PC-3 (cell line): Measurements from ENCODE around the gene CFD. TPM values are rescaled to one million over a fixed set of nuclear protein-coding genes. Genes with fewer than 3 reads are reported as not detected.

Source experiments
- ATAC-seq: fragments of 200-7000 bp; cut with Tn5 transposase; 2 replicates; pipeline ENCODE4 v1.9.1; 2020; ENCODE audit warnings: mild to moderate bottlenecking, moderate library complexity
- BruUV-seq: library from RNA; stranded (reverse); fragments of 400-500 nt; replicated peaks from 2 replicates; lab custom pipeline; 2021; lab: Mats Ljungman, UMichigan
- CTCF ChIA-PET: fragments of 300-600 bp; sonication (Branson Sonifier 250); formaldehyde crosslinking; loops from one replicate; lab custom pipeline; 2022; ENCODE audit warnings: antibody characterized with exemption; lab: Charles Lee
- POLR2A ChIA-PET: fragments of 300-600 bp; sonication (Branson Sonifier 250); formaldehyde crosslinking; loops from one replicate; lab custom pipeline; 2022; ENCODE audit warnings: antibody characterized with exemption; ENCODE audit not compliant: unreplicated experiment; lab: Charles Lee
- DNase-seq: peaks from one replicate; pipeline ENCODE4 v3.0.0-alpha.2; 2015
- H2AFZ ChIP-seq: fragments of 300-600 bp; sonication (generic); 2 replicates; pipeline ENCODE4 v1.6.0; 2016; ENCODE audit warnings: antibody characterized with exemption, low read length
- H3F3A ChIP-seq: fragments of 300-600 bp; sonication (generic); one replicate; pipeline ENCODE4 v1.6.0; 2017; ENCODE audit warnings: antibody characterized with exemption, low read length, control low read depth, mild to moderate bottlenecking; ENCODE audit not compliant: unreplicated experiment
- H3K27ac ChIP-seq: fragments of 300-600 bp; sonication (generic); 2 replicates; pipeline ENCODE4 v1.5.1; 2016; ENCODE audit warnings: mild to moderate bottlenecking, low read length
- H3K27me3 ChIP-seq: fragments of 300-600 bp; sonication (generic); 2 replicates; pipeline ENCODE4 v1.6.1; 2016; ENCODE audit warnings: low read length, mixed read lengths
- H3K36me3 ChIP-seq: fragments of 300-600 bp; sonication (generic); 2 replicates; pipeline ENCODE4 v1.6.1; 2016; ENCODE audit warnings: low read depth, mixed run types, low read length, mixed read lengths
- H3K4me1 ChIP-seq: fragments of 300-600 bp; sonication (generic); 2 replicates; pipeline ENCODE4 v1.5.1; 2016; ENCODE audit warnings: low read length; ENCODE audit not compliant: insufficient read depth
- H3K4me2 ChIP-seq: fragments of 300-600 bp; sonication (generic); 2 replicates; pipeline ENCODE4 v1.6.0; 2016; ENCODE audit warnings: low read length
- H3K4me3 ChIP-seq: fragments of 300-600 bp; sonication (generic); 2 replicates; pipeline ENCODE4 v1.5.1; 2016; ENCODE audit warnings: mild to moderate bottlenecking, low read length, mixed read lengths
- H3K79me2 ChIP-seq: fragments of 300-600 bp; sonication (generic); 2 replicates; pipeline ENCODE4 v1.6.1; 2017; ENCODE audit warnings: low read length, mixed read lengths
- H3K9ac ChIP-seq: fragments of 300-600 bp; sonication (generic); 2 replicates; pipeline ENCODE4 v1.6.0; 2016; ENCODE audit warnings: mild to moderate bottlenecking, low read length
- H3K9me2 ChIP-seq: fragments of 300-600 bp; sonication (generic); replicated peaks from 2 replicates; pipeline ENCODE4 v1.6.1; 2016; ENCODE audit warnings: mixed run types, low read length, mixed read lengths
- H3K9me3 ChIP-seq: fragments of 300-600 bp; sonication (generic); 2 replicates; pipeline ENCODE4 v1.6.1; 2016; ENCODE audit warnings: low read length, mixed read lengths
- H4K20me1 ChIP-seq: fragments of 300-600 bp; sonication (generic); 2 replicates; pipeline ENCODE4 v1.6.1; 2016; ENCODE audit warnings: low read length, mixed read lengths
- EZH2 ChIP-seq: fragments of 300-600 bp; sonication (generic); IDR thresholded peaks from one replicate; pipeline ENCODE4 v1.6.1; 2017; ENCODE audit warnings: antibody characterized with exemption, mild to moderate bottlenecking, low read length; ENCODE audit not compliant: unreplicated experiment
- EZH2phosphoT487 ChIP-seq: fragments of 300-600 bp; sonication (generic); IDR thresholded peaks from 2 replicates; pipeline ENCODE4 v1.6.1; 2018; ENCODE audit warnings: mild to moderate bottlenecking, antibody characterized with exemption, low read length, borderline replicate concordance
- intact Hi-C: fragments of 100-400 bp; cut with micrococcal nuclease; formaldehyde crosslinking; loops from 2 replicates; pipeline ENCODE4 v1.9.0; 2023
- total RNA-seq: library from RNA; depleted of rRNA; stranded (reverse); fragments of >200 nt; gene quantifications from 2 replicates; pipeline ENCODE4 v1.2.3, GENCODE V29; 2014
- TF ChIP-seq, protein P1 (sequence below): fragments of 300-600 bp; sonication (generic); conservative IDR thresholded peaks from 2 replicates; pipeline ENCODE4 v1.5.1; 2017; ENCODE audit warnings: antibody characterized with exemption, low read depth, mild to moderate bottlenecking, low read length

CFD gene
- total RNA-seq, 1 experiment from 2014 or later, result 22.4 TPM

DNA sequence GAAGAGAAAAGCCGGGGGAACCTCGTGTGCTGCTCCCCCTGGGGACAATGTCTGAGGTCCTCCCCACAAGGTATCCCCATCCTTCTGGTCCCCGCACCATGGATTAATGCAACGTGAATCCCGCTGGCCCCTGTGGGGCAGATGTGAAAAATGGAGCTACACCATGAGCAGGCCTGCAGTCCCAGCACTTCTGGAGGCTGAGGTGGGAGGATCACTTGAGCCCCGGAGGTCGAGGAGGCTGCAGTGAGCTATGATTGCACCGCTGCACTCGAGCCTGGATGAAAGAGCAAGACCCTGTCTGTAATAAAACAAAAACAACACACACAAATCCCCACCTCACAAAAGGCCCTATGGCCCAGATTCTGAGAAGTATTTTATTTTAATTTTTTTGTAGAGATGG, 1.2 kb upstream of the CFD start:
- CTCF ChIA-PET, result no interaction called here
- H3K36me3 ChIP-seq, result no peaks in the 10 kb centered on the region
- DNase-seq (no peak), ATAC-seq (no peak)
- H2AFZ ChIP-seq, result no peak overlapping the region
- no peak overlapping the region for H3K9ac ChIP-seq
- H3K4me1 ChIP-seq, result no peaks in the 10 kb centered on the region
- BruUV-seq, result no TSS peak
- no peak overlapping the region for H3K4me2 ChIP-seq
- intact Hi-C loops, result no loop called here
- no peaks in the 10 kb centered on the region for H3K9me2 ChIP-seq
- POLR2A ChIA-PET, result no interaction called here
- H3K27me3 ChIP-seq, result no peaks in the 10 kb centered on the region
- H3K4me3 ChIP-seq, result no peak overlapping the region
- no peaks in the 10 kb centered on the region for H3K79me2 ChIP-seq
- no peaks in the 10 kb centered on the region for H3F3A ChIP-seq
- no peaks in the 10 kb centered on the region for H3K9me3 ChIP-seq
- H3K27ac ChIP-seq, result no peak overlapping the region
- H4K20me1 ChIP-seq, result no peaks in the 10 kb centered on the region
- TF ChIP-seq, protein P1, sequence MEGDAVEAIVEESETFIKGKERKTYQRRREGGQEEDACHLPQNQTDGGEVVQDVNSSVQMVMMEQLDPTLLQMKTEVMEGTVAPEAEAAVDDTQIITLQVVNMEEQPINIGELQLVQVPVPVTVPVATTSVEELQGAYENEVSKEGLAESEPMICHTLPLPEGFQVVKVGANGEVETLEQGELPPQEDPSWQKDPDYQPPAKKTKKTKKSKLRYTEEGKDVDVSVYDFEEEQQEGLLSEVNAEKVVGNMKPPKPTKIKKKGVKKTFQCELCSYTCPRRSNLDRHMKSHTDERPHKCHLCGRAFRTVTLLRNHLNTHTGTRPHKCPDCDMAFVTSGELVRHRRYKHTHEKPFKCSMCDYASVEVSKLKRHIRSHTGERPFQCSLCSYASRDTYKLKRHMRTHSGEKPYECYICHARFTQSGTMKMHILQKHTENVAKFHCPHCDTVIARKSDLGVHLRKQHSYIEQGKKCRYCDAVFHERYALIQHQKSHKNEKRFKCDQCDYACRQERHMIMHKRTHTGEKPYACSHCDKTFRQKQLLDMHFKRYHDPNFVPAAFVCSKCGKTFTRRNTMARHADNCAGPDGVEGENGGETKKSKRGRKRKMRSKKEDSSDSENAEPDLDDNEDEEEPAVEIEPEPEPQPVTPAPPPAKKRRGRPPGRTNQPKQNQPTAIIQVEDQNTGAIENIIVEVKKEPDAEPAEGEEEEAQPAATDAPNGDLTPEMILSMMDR, result no peak
- no peak for TF ChIP-seq EZH2
- no peak for TF ChIP-seq EZH2phosphoT487

DNA sequence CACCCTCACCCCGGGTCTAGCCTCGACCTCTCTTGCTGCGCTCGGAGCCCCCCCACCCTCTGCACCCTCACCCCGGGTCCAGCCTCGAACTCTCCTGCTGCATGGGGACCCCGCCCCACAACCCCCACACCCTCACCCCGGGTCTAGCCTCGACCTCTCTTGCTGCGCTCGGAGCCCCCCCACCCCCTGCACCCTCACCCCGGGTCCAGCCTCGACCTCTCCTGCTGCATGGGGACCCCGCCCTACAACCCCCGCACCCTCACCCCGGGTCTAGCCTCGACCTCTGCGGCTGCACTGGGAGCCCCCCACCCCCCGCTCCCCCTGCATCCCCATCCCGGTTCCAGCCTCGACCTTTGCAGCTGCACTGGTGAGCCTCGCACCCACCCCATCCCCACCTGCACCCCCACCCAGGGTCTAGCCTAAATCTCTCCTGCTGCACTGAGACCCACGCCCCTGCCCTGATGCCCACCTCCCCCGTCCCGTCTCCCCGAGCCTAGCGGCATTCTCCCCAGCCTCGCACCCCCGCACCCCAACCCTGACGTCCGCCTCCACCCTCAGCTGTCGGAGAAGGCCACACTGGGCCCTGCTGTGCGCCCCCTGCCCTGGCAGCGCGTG, 1.8 kb downstream of the CFD start:
- H2AFZ ChIP-seq, result no peak overlapping the region
- H3K27ac ChIP-seq, result no peak overlapping the region
- ChIA-PET CTCF (no interaction called here), POLR2A (no interaction called here)
- no peaks in the 10 kb centered on the region for H3K9me3 ChIP-seq
- H3K36me3 ChIP-seq, result no peaks in the 10 kb centered on the region
- H3K4me3 ChIP-seq, result peak overlapping the region; percentile 69; the same call in 1 of the 2 replicates
- intact Hi-C loops, result no loop called here
- no peak for ATAC-seq
- peak overlapping the region; percentile 73; the same call in 1 of the 2 replicates for H3K4me2 ChIP-seq
- no peaks in the 10 kb centered on the region for H3K4me1 ChIP-seq
- no peaks in the 10 kb centered on the region for H3K9me2 ChIP-seq
- no peaks in the 10 kb centered on the region for H3K27me3 ChIP-seq
- no peaks in the 10 kb centered on the region for H3F3A ChIP-seq
- DNase-seq, result no peak
- TF ChIP-seq EZH2 (no peak), EZH2phosphoT487 (no peak)
- TF ChIP-seq, protein P1, result no peak
- no peaks in the 10 kb centered on the region for H4K20me1 ChIP-seq
- no peak overlapping the region for H3K9ac ChIP-seq
- H3K79me2 ChIP-seq, result no peaks in the 10 kb centered on the region
- no TSS peak for BruUV-seq
